GM12878 (cell line): ENCODE measurements around the gene MVB12B. TPM values are rescaled to one million over a fixed set of nuclear protein-coding genes. Genes with fewer than 3 reads are reported as not detected.

Experiments used
- ATAC-seq: fragments of 200-7000 bp; cut with Tn5 transposase; 3 replicates; pipeline ENCODE4 v1.9.1; 2020; ENCODE audit warnings: mild to moderate bottlenecking, moderate library complexity
- BruUV-seq: library from RNA; stranded (reverse); fragments of 400-500 nt; replicated peaks from 2 replicates; lab custom pipeline; 2021; lab: Mats Ljungman, UMichigan
- CTCF ChIA-PET: fragments of 300-600 bp; sonication (Branson Sonifier 250); formaldehyde crosslinking; extraction: SDS; loops from one replicate; lab custom pipeline; 2021; ENCODE audit warnings: inconsistent platforms; lab: Yijun Ruan, JAX
- POLR2A ChIA-PET: fragments of 350-600 bp; formaldehyde crosslinking; extraction: SDS; loops from one replicate; lab custom pipeline; 2021; ENCODE audit warnings: inconsistent platforms; lab: Charles Lee
- RAD21 ChIA-PET: fragments of 300-600 bp; sonication (Branson Sonifier 250); formaldehyde crosslinking; loops from one replicate; lab custom pipeline; 2023; ENCODE audit warnings: antibody characterized with exemption; ENCODE audit not compliant: unreplicated experiment; lab: Charles Lee
- SMC1A ChIA-PET: fragments of 300-600 bp; sonication (Branson Sonifier 250); formaldehyde crosslinking; loops from one replicate; lab custom pipeline; 2023; ENCODE audit not compliant: unreplicated experiment, uncharacterized antibody; lab: Charles Lee
- DNase-seq: peaks from one replicate; pipeline ENCODE4 v3.0.0-alpha.2; 2011; ENCODE audit warnings: low read depth, low spot score
- FAIRE-seq: peaks from 3 replicates; lab custom pipeline; 2011; peaks lifted over from hg19 to GRCh38; lab: Jason Lieb, UNC
- H2AFZ ChIP-seq: 2 replicates; pipeline ENCODE4 v1.6.0; 2011; ENCODE audit warnings: low read depth, low read length, control low read depth; ENCODE audit not compliant: control insufficient read depth
- H3K27ac ChIP-seq: 2 replicates; pipeline ENCODE4 v1.5.1; 2011; ENCODE audit warnings: control low read depth; ENCODE audit not compliant: control insufficient read depth, insufficient read depth
- H3K27me3 ChIP-seq, 2 experiments: replicated peaks in 1 of 2; 2 replicates each; pipeline versions ENCODE4 v1.6.0 to v1.6.1; 2011; ENCODE audit warnings: low read length in 1 of 2; ENCODE audit not compliant: control insufficient read depth in 2 of 2, insufficient read depth in 2 of 2
- H3K36me3 ChIP-seq, 2 experiments: 2 replicates each; pipeline ENCODE4 v1.5.1; 2011; ENCODE audit warnings: low read length in 1 of 2; ENCODE audit not compliant: control insufficient read depth in 2 of 2, insufficient read depth in 2 of 2
- H3K4me1 ChIP-seq: 2 replicates; pipeline ENCODE4 v1.6.1; 2011; ENCODE audit warnings: mild to moderate bottlenecking, low read length, moderate library complexity, mixed read lengths; ENCODE audit not compliant: control insufficient read depth, insufficient read depth
- H3K4me2 ChIP-seq: 2 replicates; pipeline ENCODE4 v1.6.0; 2011; ENCODE audit warnings: control low read depth; ENCODE audit not compliant: control insufficient read depth, insufficient read depth
- H3K4me3 ChIP-seq: fragments of 200-600 bp; sonication (generic); 2 replicates; pipeline ENCODE4 v1.5.1; 2016
- H3K79me2 ChIP-seq: 2 replicates; pipeline ENCODE4 v1.6.0; 2011; ENCODE audit warnings: low read length; ENCODE audit not compliant: control insufficient read depth, insufficient read depth
- H3K9ac ChIP-seq: 2 replicates; pipeline ENCODE4 v1.8.0; 2011; ENCODE audit warnings: low read length, control low read depth, mixed read lengths; ENCODE audit not compliant: control insufficient read depth, insufficient read depth
- H3K9me3 ChIP-seq: replicated peaks from 3 replicates; pipeline ENCODE4 v1.5.1; 2011; ENCODE audit warnings: mild to moderate bottlenecking, low read length; ENCODE audit not compliant: control insufficient read depth, insufficient read depth
- H4K20me1 ChIP-seq: 2 replicates; pipeline ENCODE4 v1.6.0; 2011; ENCODE audit not compliant: control insufficient read depth, insufficient read depth
- FOXM1 ChIP-seq: IDR thresholded peaks from 2 replicates; pipeline ENCODE4 v1.6.1; 2012; ENCODE audit warnings: low read depth, mild to moderate bottlenecking, inconsistent platforms, low read length, moderate library complexity
- LARP7 ChIP-seq: fragments of 450-650 bp; IDR thresholded peaks from 2 replicates; pipeline ENCODE4 v1.6.1; 2017; ENCODE audit warnings: mild to moderate bottlenecking
- MTA3 ChIP-seq: IDR thresholded peaks from 2 replicates; pipeline ENCODE4 v1.6.1; 2012; ENCODE audit warnings: low read length, inconsistent platforms, borderline replicate concordance
- NFYA ChIP-seq: IDR thresholded peaks from 2 replicates; pipeline ENCODE4 v1.6.1; 2011; ENCODE audit warnings: low read depth, mild to moderate bottlenecking, low read length, improper control_type of control experiment, borderline replicate concordance
- NFYB ChIP-seq: IDR thresholded peaks from 2 replicates; pipeline ENCODE4 v1.6.1; 2011; ENCODE audit warnings: low read depth, mild to moderate bottlenecking, low read length, improper control_type of control experiment, moderate library complexity; ENCODE audit not compliant: insufficient read depth
- SIX5 ChIP-seq: IDR thresholded peaks from 2 replicates; pipeline ENCODE4 v1.6.1; 2011; ENCODE audit warnings: mild to moderate bottlenecking, low read depth, low read length, moderate library complexity; ENCODE audit not compliant: severe bottlenecking
- SP1 ChIP-seq: IDR thresholded peaks from one replicate; pipeline ENCODE4 v1.6.1; 2011; ENCODE audit warnings: low read depth, low read length
- YY1 ChIP-seq: IDR thresholded peaks from 2 replicates; pipeline ENCODE4 v1.6.1; 2011; ENCODE audit warnings: low read depth, mild to moderate bottlenecking, low read length
- ZNF24 ChIP-seq: fragments of 450-650 bp; IDR thresholded peaks from 2 replicates; pipeline ENCODE4 v1.6.1; 2017; ENCODE audit warnings: antibody characterized with exemption, mild to moderate bottlenecking
- WGBS: methylation state at CpG from one replicate; pipeline ENCODE4 v1.1.6; 2016; ENCODE audit warnings: low lambda C conversion rate; ENCODE audit not compliant: insufficient replicate concordance, insufficient coverage; ENCODE audit errors: missing lambda C conversion rate; 5-methylcytosine and 5-hydroxymethylcytosine counted together
- in situ Hi-C: fragments of 300-500 bp; cut with MboI; formaldehyde crosslinking; loops from 9 replicates; pipeline ENCODE4 v1.14.3; 2018; ENCODE audit warnings: mixed read lengths
- intact Hi-C: fragments of 100-400 bp; cut with micrococcal nuclease; formaldehyde crosslinking; loops from one replicate; pipeline ENCODE4 v1.14.2; 2022; ENCODE audit not compliant: unreplicated experiment
- polyA plus RNA-seq, 11 experiments: library from polyadenylated mRNA; depleted of rRNA in 4 of 11; unstranded in 6 of 11; stranded (reverse) in 5 of 11; fragments of >200 nt; fragmentation: Nextera tagmentation in 4 of 11; fragmentation: Illumina TruSeq in 1 of 11; extraction: Ambion mirVana in 4 of 11; extraction: Trizol in 1 of 11; gene quantifications; 1 replicate in 1 of 11; 2 replicates in 10 of 11; pipeline versions ENCODE4 v1.2.1 to v1.2.3, GENCODE V29; 2011 to 2016; ENCODE audit warnings: inconsistent platforms in 2 of 11, missing spikeins in 2 of 11, low read depth in 1 of 11
- total RNA-seq, 4 experiments: library from RNA; depleted of rRNA in 3 of 4; stranded (reverse); fragments of >200 nt in 3 of 4; fragmentation: Illumina TruSeq in 1 of 4; extraction: Trizol in 1 of 4; gene quantifications; 2 replicates each; pipeline versions ENCODE4 v1.2.1 to v1.2.3, GENCODE V29; 2013 to 2021
- TF ChIP-seq, protein P1 (sequence below): fragments of 450-650 bp; IDR thresholded peaks from 2 replicates; pipeline ENCODE4 v1.6.1; 2018; ENCODE audit warnings: borderline replicate concordance, mild to moderate bottlenecking; ENCODE audit not compliant: partially characterized antibody
- TF ChIP-seq, protein P2 (sequence below): fragments of 450-650 bp; conservative IDR thresholded peaks from 2 replicates; pipeline ENCODE4 v1.6.1; 2017; ENCODE audit warnings: mild to moderate bottlenecking, moderate library complexity
- TF ChIP-seq, protein P3 (sequence below): fragments of 450-650 bp; IDR thresholded peaks from 2 replicates; pipeline ENCODE4 v1.6.1; 2018; ENCODE audit warnings: mild to moderate bottlenecking, low read depth, moderate library complexity; ENCODE audit not compliant: partially characterized antibody
- TF ChIP-seq, protein P4 (sequence below): IDR thresholded peaks from 2 replicates; pipeline ENCODE4 v1.6.1; 2011; ENCODE audit warnings: mild to moderate bottlenecking, low read depth, low read length, moderate library complexity; ENCODE audit not compliant: insufficient replicate concordance

Gene MVB12B
- total and polyA plus RNA-seq, 10 of the 15 experiments (the other 5 are each of a cell fraction or from before 2014, with no cell fraction given), result 0.08 TPM; not detected in 9

DNA sequence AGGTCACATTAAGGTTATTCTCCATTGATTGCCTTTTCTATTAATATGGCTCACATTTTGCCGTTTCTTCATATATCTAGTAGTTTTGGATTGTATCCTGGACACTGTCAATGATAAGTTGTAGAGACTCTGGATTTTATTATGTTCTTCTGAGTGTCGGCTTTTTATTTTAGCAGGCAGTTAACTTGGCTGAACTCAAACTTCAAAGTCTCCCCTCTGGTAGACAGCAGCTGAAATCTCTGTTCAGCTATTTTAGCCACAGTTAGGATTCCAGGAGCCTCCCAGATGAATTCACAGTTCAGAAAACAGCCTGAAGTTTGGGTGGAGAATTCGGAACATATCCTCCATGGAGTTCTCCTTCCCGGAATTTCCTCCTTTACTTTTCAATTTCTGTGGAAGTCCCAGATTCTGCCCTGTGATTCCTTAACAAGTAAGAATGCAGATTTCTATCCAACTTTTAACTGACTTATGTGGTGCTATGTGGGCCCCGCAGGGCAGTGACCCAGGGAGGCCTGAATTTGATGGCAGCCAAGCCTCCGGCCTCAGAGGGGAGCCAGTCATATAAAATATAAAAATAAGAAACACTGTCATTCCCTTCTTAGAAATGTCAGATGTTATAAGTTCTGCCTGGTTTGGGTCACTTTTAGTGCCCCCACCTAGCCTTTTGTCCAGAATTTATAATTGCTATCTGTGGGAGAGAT is 39.3 kb upstream of the MVB12B start:
- TF ChIP-seq, protein P1, sequence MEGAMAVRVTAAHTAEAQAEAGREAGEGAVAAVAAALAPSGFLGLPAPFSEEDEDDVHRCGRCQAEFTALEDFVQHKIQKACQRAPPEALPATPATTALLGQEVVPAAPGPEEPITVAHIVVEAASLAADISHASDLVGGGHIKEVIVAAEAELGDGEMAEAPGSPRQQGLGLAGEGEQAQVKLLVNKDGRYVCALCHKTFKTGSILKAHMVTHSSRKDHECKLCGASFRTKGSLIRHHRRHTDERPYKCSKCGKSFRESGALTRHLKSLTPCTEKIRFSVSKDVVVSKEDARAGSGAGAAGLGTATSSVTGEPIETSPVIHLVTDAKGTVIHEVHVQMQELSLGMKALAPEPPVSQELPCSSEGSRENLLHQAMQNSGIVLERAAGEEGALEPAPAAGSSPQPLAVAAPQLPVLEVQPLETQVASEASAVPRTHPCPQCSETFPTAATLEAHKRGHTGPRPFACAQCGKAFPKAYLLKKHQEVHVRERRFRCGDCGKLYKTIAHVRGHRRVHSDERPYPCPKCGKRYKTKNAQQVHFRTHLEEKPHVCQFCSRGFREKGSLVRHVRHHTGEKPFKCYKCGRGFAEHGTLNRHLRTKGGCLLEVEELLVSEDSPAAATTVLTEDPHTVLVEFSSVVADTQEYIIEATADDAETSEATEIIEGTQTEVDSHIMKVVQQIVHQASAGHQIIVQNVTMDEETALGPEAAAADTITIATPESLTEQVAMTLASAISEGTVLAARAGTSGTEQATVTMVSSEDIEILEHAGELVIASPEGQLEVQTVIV, result no peak
- no peak for TF ChIP-seq NFYA
- TF ChIP-seq, protein P2, sequence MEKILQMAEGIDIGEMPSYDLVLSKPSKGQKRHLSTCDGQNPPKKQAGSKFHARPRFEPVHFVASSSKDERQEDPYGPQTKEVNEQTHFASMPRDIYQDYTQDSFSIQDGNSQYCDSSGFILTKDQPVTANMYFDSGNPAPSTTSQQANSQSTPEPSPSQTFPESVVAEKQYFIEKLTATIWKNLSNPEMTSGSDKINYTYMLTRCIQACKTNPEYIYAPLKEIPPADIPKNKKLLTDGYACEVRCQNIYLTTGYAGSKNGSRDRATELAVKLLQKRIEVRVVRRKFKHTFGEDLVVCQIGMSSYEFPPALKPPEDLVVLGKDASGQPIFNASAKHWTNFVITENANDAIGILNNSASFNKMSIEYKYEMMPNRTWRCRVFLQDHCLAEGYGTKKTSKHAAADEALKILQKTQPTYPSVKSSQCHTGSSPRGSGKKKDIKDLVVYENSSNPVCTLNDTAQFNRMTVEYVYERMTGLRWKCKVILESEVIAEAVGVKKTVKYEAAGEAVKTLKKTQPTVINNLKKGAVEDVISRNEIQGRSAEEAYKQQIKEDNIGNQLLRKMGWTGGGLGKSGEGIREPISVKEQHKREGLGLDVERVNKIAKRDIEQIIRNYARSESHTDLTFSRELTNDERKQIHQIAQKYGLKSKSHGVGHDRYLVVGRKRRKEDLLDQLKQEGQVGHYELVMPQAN, result no peak
- no peak for TF ChIP-seq SIX5
- no peak for TF ChIP-seq SP1
- TF ChIP-seq, protein P3, sequence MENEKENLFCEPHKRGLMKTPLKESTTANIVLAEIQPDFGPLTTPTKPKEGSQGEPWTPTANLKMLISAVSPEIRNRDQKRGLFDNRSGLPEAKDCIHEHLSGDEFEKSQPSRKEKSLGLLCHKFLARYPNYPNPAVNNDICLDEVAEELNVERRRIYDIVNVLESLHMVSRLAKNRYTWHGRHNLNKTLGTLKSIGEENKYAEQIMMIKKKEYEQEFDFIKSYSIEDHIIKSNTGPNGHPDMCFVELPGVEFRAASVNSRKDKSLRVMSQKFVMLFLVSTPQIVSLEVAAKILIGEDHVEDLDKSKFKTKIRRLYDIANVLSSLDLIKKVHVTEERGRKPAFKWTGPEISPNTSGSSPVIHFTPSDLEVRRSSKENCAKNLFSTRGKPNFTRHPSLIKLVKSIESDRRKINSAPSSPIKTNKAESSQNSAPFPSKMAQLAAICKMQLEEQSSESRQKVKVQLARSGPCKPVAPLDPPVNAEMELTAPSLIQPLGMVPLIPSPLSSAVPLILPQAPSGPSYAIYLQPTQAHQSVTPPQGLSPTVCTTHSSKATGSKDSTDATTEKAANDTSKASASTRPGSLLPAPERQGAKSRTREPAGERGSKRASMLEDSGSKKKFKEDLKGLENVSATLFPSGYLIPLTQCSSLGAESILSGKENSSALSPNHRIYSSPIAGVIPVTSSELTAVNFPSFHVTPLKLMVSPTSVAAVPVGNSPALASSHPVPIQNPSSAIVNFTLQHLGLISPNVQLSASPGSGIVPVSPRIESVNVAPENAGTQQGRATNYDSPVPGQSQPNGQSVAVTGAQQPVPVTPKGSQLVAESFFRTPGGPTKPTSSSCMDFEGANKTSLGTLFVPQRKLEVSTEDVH, result no peak
- no peak for TF ChIP-seq YY1
- TF ChIP-seq LARP7, result no peak
- TF ChIP-seq NFYB, result no peak
- TF ChIP-seq, protein P4, sequence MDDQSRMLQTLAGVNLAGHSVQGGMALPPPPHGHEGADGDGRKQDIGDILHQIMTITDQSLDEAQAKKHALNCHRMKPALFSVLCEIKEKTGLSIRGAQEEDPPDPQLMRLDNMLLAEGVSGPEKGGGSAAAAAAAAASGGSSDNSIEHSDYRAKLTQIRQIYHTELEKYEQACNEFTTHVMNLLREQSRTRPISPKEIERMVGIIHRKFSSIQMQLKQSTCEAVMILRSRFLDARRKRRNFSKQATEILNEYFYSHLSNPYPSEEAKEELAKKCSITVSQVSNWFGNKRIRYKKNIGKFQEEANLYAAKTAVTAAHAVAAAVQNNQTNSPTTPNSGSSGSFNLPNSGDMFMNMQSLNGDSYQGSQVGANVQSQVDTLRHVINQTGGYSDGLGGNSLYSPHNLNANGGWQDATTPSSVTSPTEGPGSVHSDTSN, result no peak
- TF ChIP-seq FOXM1, result no peak
- no peak for TF ChIP-seq MTA3
- TF ChIP-seq ZNF24, result no peak
- TF ChIP-seq, all 136 proteins: peak for 0
- in situ Hi-C loops (no loop called here), intact Hi-C loops (no loop called here)
- ChIA-PET POLR2A (no interaction called here), RAD21 (no interaction called here), SMC1A (no interaction called here), CTCF (interaction anchor here (0.9 kb wide), 1 partner anchor 111 kb away, joined by 4 read pairs; no protein-coding TSS in a partner anchor)
- H2AFZ ChIP-seq, result no peak overlapping the region
- H3K27ac ChIP-seq, result no peak overlapping the region
- FAIRE-seq (no peak), ATAC-seq (no peak), DNase-seq (no peak)
- H4K20me1 ChIP-seq, result no peaks in the 10 kb centered on the region
- H3K79me2 ChIP-seq, result no peaks in the 10 kb centered on the region
- no peak overlapping the region for H3K9ac ChIP-seq
- H3K9me3 ChIP-seq, result no peaks in the 10 kb centered on the region
- no peaks in the 10 kb centered on the region for H3K36me3 ChIP-seq
- no peaks in the 10 kb centered on the region for H3K4me1 ChIP-seq
- 41% methylated on average over 6 of the region's 6 CpGs for WGBS
- no peak overlapping the region for H3K4me2 ChIP-seq
- H3K4me3 ChIP-seq, result no peak overlapping the region
- no TSS peak for BruUV-seq
- no peaks in the 10 kb centered on the region; a peak in 1 of 4 replicates for H3K27me3 ChIP-seq
